ENCODE results near the gene NCAPH2. TPM values are rescaled to one million over a fixed set of nuclear protein-coding genes. Genes with fewer than 3 reads are reported as not detected.

The NCAPH2 gene
- total RNA-seq, 4 donors from 2014 or later: 51.7 to 155 (median 55.4) TPM

- TF ChIP-seq POLR2A (IDR thresholded peaks at IDR 0.05) (no peak), CTCF (IDR thresholded peaks at IDR 0.05) (no peak)
- no peaks in the 10 kb centered on the region for H3K36me3 ChIP-seq
- no peaks in the 10 kb centered on the region for H3K4me1 ChIP-seq
- H3K4me3 ChIP-seq: no peak overlapping the region
- no peaks in the 10 kb centered on the region for H3K9me3 ChIP-seq
- H3K27me3 ChIP-seq: peaks cover 0 to 4% of the 10 kb centered on the region in 2 donors
- no peak for DNase-seq
- H3K27ac ChIP-seq: no peak overlapping the region
- intact Hi-C loops (cut with DNase I; ENCODE audit: low total_unique reads): no loop called here
Observed at GRCh38 chr22:50488006-50488677, 19.9 kb upstream of the NCAPH2 start.

- Histone ChIP-seq H3K4me3 (no peak overlapping the region), H3K27me3 (no peaks in the 10 kb centered on the region), H3K4me1 (no peaks in the 10 kb centered on the region), H3K9me3 (no peaks in the 10 kb centered on the region), H3K36me3 (no peaks in the 10 kb centered on the region), H3K27ac (no peak overlapping the region)
- no peak for DNase-seq
- intact Hi-C loops (cut with DNase I; ENCODE audit: low total_unique reads): no loop called here
- TF ChIP-seq CTCF (IDR thresholded peaks at IDR 0.05): no peak
- no peak for TF ChIP-seq POLR2A (IDR thresholded peaks at IDR 0.05)
Observed at GRCh38 chr22:50488886-50489285, 19.1 kb upstream of the NCAPH2 start.

- TF ChIP-seq CTCF (IDR thresholded peaks at IDR 0.05) (no peak), POLR2A (IDR thresholded peaks at IDR 0.05) (no peak)
- no peaks in the 10 kb centered on the region for H3K9me3 ChIP-seq
- H3K36me3 ChIP-seq: no peaks in the 10 kb centered on the region
- no peak overlapping the region for H3K27ac ChIP-seq
- intact Hi-C loops (cut with DNase I; ENCODE audit: low total_unique reads): no loop called here
- no peaks in the 10 kb centered on the region for H3K27me3 ChIP-seq
- no peaks in the 10 kb centered on the region for H3K4me1 ChIP-seq
- H3K4me3 ChIP-seq: no peak overlapping the region
- no peak for DNase-seq
Observed at GRCh38 chr22:50489363-50490243, 18.4 kb upstream of the NCAPH2 start.

GRCh38 chr22:50490531-50491308 is 17.3 kb upstream of the NCAPH2 start:
- no peak for DNase-seq
- no peaks in the 10 kb centered on the region for H3K27me3 ChIP-seq

More at GRCh38 chr22:50490531-50491308, 17.3 kb upstream of the NCAPH2 start:
- intact Hi-C loops (cut with DNase I; ENCODE audit: low total_unique reads): no loop called here
- Histone ChIP-seq H3K9me3 (no peaks in the 10 kb centered on the region), H3K4me3 (no peak overlapping the region), H3K36me3 (no peaks in the 10 kb centered on the region), H3K27ac (no peak overlapping the region), H3K4me1 (no peaks in the 10 kb centered on the region)
- TF ChIP-seq CTCF (IDR thresholded peaks at IDR 0.05): no peak
- TF ChIP-seq POLR2A (IDR thresholded peaks at IDR 0.05): no peak

Data from uterus (tissue), 4 donors.